GM21526 (cell line): ENCODE results near the gene HSD17B13.

ENCODE experiments used
- ATAC-seq: cut with Tn5 transposase; IDR thresholded peaks from one replicate; pipeline ENCODE4 v1.9.1; 2021; ENCODE audit warnings: moderate library complexity; ENCODE audit not compliant: unreplicated experiment, low FRiP score

HSD17B13 gene

DNA sequence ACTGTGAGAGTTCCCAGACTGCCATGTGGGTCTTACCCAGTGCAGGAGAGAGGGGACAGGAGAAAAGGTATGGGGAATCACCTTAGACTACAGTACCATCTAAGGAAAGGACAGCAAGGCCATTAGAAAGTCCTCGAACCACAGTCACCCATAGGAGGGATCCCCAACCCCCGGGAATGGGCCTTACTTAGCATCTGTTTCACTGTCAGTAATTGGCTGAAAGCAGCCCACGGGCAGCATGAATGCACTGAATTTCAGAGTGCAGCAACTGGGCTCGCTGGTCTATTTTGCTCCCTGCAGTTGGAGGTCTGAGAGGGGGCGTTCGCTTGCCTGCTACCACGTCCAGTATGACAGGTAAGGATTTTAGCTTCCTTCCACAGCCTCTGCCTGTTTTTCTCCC, 51.9 kb downstream of the HSD17B13 start:
- no peak for ATAC-seq

DNA sequence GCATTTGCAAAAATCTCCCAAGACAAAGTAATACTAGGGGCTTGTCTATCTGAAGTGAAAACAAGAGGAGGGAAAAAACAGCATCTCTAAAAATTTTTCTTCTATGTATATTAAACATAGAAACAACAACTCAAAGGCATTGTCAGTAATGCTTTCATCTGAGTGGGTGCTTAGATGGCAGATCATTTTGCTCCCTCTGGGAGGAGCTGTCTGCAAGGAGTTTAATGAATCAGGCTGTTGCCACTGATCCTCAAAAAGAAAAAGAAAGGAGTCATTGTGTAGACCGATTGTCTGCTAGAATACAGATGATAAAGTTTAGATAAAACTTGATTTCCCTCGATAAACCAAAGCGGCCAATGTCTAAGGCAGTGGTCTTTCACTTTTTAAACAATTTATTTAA, 52.5 kb downstream of the HSD17B13 start:
- no peak for ATAC-seq

DNA sequence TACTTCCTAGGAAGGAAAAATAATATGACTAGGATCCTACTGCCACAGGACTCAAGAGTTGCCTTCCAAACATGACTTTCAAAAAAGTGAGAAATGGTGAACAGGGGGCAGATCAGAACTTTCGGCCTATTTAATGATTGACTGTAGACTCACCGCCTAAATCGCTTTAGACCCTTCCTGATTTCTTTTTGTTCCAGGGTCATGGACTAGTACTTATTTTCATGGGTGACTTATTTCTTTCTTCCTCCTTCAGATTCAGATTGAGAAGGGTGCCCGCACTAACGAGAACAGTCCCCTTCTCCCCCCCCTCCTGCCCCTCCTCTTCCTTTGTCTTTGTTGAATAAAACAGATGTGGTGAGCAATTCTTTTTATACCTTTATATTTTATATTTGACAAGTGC, 54.3 kb downstream of the HSD17B13 start:
- no peak for ATAC-seq

DNA sequence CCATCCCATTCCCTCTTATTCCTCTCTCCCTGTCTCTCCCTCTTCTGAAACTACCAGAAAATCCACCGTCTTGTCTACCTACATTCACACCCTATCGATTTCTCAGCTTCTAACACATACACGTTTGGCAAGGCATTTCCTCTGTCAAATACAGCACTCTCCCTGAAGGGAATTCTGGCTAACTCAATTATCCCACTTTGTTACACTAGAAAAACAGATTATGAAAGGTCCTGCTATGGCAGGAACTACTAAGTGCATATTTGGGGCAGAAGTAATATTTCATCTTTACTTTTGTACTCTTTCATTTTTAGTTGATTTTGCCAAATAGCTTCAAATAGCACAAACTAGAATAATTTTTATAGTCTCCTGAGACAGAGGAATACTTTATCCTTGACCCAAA, 55.7 kb downstream of the HSD17B13 start:
- ATAC-seq = no peak

DNA sequence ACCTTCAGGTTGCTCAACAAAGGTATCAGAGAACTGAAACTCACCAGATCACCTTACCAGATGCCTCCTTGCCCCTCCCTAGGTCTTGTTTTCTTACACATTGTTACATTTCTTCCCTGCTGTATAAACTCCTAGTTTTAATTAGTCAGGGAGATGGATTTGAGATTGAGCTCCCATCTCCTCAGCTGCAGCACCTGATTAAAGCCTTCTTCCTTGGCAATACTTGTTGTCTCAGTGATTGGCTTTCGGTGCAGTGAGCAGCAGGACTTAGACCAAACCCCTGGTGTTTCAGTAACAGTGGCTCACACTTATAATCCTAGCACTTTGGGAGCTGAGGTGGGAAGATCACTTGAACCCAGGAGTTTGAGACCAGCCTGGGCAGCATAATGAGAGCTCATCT, 59.8 kb downstream of the HSD17B13 start:
- ATAC-seq = no peak

DNA sequence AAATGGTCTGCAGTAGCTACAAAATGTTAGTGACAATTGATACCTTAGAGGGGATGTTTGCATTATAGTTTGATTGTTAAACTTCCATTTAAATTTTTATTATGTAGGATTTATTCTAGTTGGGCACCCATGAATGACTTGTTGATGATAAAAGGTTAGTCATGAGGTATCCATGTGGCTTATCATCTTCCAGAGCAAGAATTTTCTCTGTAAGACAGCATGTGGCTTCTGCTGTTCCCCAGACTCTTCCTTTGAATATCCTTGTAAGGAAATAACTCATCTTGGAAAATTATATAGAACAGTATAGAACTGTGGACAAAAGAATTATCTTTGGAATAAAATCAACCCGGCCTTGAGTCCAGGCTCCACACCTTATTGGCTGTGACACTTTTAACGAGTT, 62.2 kb downstream of the HSD17B13 start:
- ATAC-seq = no peak

DNA sequence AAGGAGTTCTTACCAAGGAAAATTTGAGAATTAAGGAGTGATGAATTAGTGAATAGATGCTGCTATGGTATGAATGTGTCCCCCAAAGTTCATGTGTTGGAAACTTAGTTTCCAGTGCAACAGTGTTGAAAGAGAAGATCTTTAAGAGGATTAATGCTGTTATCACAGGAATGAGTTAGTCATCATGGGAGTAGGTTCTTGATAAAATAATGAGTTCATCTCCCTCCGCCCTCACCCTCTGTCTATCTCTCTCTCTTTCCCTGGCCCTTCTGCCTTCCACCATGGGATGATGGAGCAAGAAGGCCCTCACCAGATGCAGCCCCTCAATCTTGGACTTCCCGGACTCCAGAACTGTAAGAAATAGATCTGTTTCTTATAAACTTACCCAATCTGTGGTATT, 64.0 kb downstream of the HSD17B13 start:
- ATAC-seq = no peak

DNA sequence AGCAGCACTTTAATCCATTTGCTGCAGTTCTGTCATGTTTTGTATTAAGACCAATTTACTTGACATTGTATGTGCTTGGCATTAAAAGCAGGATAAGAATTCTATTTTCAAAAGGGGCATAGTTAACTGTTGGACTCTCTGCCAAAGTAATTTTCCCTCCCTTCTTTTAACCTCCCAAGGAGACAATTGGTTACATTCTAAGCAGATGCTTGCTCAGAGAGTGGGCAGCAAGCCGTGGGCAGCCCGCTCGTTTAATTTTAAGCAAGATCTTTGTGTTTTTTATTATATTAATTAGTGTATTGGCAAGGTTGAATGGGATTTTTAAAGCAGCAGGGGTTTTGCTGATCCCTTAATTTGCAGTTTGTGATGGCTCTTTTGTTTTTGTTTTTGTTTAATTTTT, 65.2 kb downstream of the HSD17B13 start:
- no peak for ATAC-seq

DNA sequence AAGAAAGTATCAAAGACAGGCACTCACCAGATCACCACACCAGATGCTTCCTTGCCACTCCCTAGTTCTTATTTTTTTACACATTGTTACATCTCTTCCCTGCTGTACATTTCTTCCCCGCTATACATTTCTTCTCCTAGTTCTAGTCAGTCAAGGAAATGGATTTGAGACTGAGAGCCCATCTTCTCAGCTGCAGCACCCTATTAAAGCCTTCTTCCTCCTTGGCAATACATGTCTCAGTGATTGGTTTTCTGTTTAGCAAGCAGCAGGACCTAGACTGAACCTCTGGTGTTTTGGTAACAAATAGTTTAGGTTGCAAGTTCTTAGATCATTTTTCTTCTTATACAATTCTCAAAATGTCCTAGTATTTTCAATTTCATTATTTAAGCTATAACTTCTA, 66.9 kb downstream of the HSD17B13 start:
- ATAC-seq = no peak
